Endothelial cell of umbilical vein (primary cell): ENCODE data around the gene RAB5IF. TPM values are rescaled to one million over a fixed set of nuclear protein-coding genes. Genes with fewer than 3 reads are reported as not detected.

Experiments
- BruUV-seq: library from RNA; stranded (reverse); fragments of 400-500 nt; replicated peaks from 2 replicates; lab custom pipeline; 2021; lab: Mats Ljungman, UMichigan
- CTCF ChIA-PET: fragments of 300-600, 350-600 bp; sonication (Branson Sonifier 250); formaldehyde crosslinking; loops from one replicate; lab custom pipeline; 2021; ENCODE audit warnings: antibody characterized with exemption, inconsistent platforms; lab: Charles Lee
- POLR2A ChIA-PET: fragments of 300-600, 350-600 bp; sonication (Branson Sonifier 250); formaldehyde crosslinking; loops from one replicate; lab custom pipeline; 2021; ENCODE audit warnings: antibody characterized with exemption, inconsistent platforms; lab: Charles Lee
- DNase-seq: peaks from one replicate; pipeline ENCODE4 v3.0.0-alpha.2; 2011; ENCODE audit warnings: low read depth, low spot score
- FAIRE-seq: peaks from 2 replicates; lab custom pipeline; 2011; peaks lifted over from hg19 to GRCh38; lab: Jason Lieb, UNC
- H2AFZ ChIP-seq: 2 replicates; pipeline ENCODE4 v1.6.0; 2012; ENCODE audit warnings: low read depth, low read length, control low read depth, inconsistent platforms
- H3K27ac ChIP-seq: 2 replicates; pipeline ENCODE4 v1.5.1; 2011; ENCODE audit warnings: low read depth, mild to moderate bottlenecking, control low read depth, low read length, moderate library complexity; ENCODE audit not compliant: insufficient read depth
- H3K27me3 ChIP-seq, 2 experiments: 2 replicates each; pipeline versions ENCODE4 v1.6.0 to v1.6.1; 2011; ENCODE audit warnings: low read length in 2 of 2, mixed read lengths in 1 of 2; ENCODE audit not compliant: control insufficient read depth in 2 of 2, insufficient read depth in 2 of 2
- H3K36me3 ChIP-seq, 2 experiments: 2 replicates in 1 of 2; 3 replicates in 1 of 2; pipeline ENCODE4 v1.5.1; 2011; ENCODE audit warnings: low read length in 2 of 2, mild to moderate bottlenecking in 1 of 2, moderate library complexity in 1 of 2; ENCODE audit not compliant: control insufficient read depth in 2 of 2, insufficient read depth in 2 of 2; ENCODE audit errors: extremely low read depth in 1 of 2
- H3K4me1 ChIP-seq: 3 replicates; pipeline ENCODE4 v1.5.1; 2011; ENCODE audit warnings: mild to moderate bottlenecking, low read length; ENCODE audit not compliant: control insufficient read depth, insufficient read depth; ENCODE audit errors: extremely low read depth
- H3K4me2 ChIP-seq: 2 replicates; pipeline ENCODE4 v1.6.1; 2011; ENCODE audit warnings: low read length, control low read depth, mixed read lengths; ENCODE audit not compliant: insufficient read depth
- H3K4me3 ChIP-seq, 3 experiments: fragments of 200-600 bp in 1 of 3; sonication (generic), shearing (Covaris generic) in 1 of 3; replicated peaks in 1 of 3; 2 replicates each; pipeline ENCODE4 v1.5.1; 2011 to 2016; ENCODE audit warnings: control low read depth in 3 of 3, low read length in 3 of 3, mild to moderate bottlenecking in 2 of 3, inconsistent platforms in 1 of 3, low read depth in 1 of 3, moderate library complexity in 1 of 3; ENCODE audit not compliant: insufficient read depth in 1 of 3
- H3K79me2 ChIP-seq: 2 replicates; pipeline ENCODE4 v1.6.0; 2012; ENCODE audit warnings: low read length, inconsistent platforms; ENCODE audit not compliant: control insufficient read depth, insufficient read depth
- H3K9ac ChIP-seq: replicated peaks from 2 replicates; pipeline ENCODE3; 2011; ENCODE audit warnings: low read length, control low read depth; ENCODE audit not compliant: insufficient read depth; ENCODE audit errors: extremely low read depth
- H3K9me1 ChIP-seq: replicated peaks from 3 replicates; pipeline ENCODE4 v1.6.0; 2011; ENCODE audit warnings: mild to moderate bottlenecking, low read length; ENCODE audit not compliant: control insufficient read depth, insufficient read depth; ENCODE audit errors: extremely low read depth
- H3K9me3 ChIP-seq: replicated peaks from 2 replicates; pipeline ENCODE4 v1.5.1; 2012; ENCODE audit warnings: low read length, inconsistent platforms; ENCODE audit not compliant: control insufficient read depth, insufficient read depth
- H4K20me1 ChIP-seq: replicated peaks from 2 replicates; pipeline ENCODE3; 2011; ENCODE audit warnings: mild to moderate bottlenecking, low read length; ENCODE audit not compliant: control insufficient read depth, insufficient read depth; ENCODE audit errors: extremely low read depth
- EZH2 ChIP-seq: IDR thresholded peaks from 2 replicates; pipeline ENCODE4 v1.6.1; 2012; ENCODE audit warnings: borderline replicate concordance, low read depth, mild to moderate bottlenecking, moderate library complexity, low read length, inconsistent platforms; ENCODE audit not compliant: severe bottlenecking
- FOS ChIP-seq: IDR thresholded peaks from 2 replicates; pipeline ENCODE4 v1.6.1; 2011; ENCODE audit warnings: mild to moderate bottlenecking, low read length, moderate library complexity, borderline replicate concordance; ENCODE audit not compliant: insufficient read depth
- GATA2 ChIP-seq: IDR thresholded peaks from 2 replicates; pipeline ENCODE4 v1.7.0; 2011; ENCODE audit warnings: low read depth, mild to moderate bottlenecking, moderate library complexity, mixed read lengths, low read length; ENCODE audit not compliant: insufficient read length, insufficient read depth
- JUN ChIP-seq: IDR thresholded peaks from 2 replicates; pipeline ENCODE4 v1.6.1; 2011; ENCODE audit warnings: borderline replicate concordance, low read depth; ENCODE audit not compliant: insufficient read length, insufficient read depth
- MYC ChIP-seq: IDR thresholded peaks from one replicate; pipeline ENCODE4 v1.6.1; 2011; ENCODE audit warnings: mild to moderate bottlenecking, low read depth, low read length
- POLR2A ChIP-seq: IDR thresholded peaks from 2 replicates; pipeline ENCODE4 v1.6.1; 2012; ENCODE audit warnings: low read depth, mild to moderate bottlenecking, control low read depth, low read length
- POLR2AphosphoS5 ChIP-seq: IDR thresholded peaks from 2 replicates; pipeline ENCODE4 v1.6.1; 2012; ENCODE audit warnings: low read depth, mild to moderate bottlenecking, control low read depth, low read length, moderate library complexity; ENCODE audit not compliant: insufficient read depth
- dilution Hi-C: fragments of 300-500 bp; cut with MboI; formaldehyde crosslinking; loops from one replicate; pipeline ENCODE4 v1.15.0; 2019; ENCODE audit warnings: low sequenced_read_pairs; ENCODE audit not compliant: extremely low pct_ligation_motif_present
- intact Hi-C: fragments of 100-400 bp; cut with micrococcal nuclease; formaldehyde crosslinking; loops from one replicate; pipeline ENCODE4 v1.10.0; 2022
- polyA plus RNA-seq, 4 experiments: library from polyadenylated mRNA; depleted of rRNA in 3 of 4; stranded (reverse) in 3 of 4; unstranded in 1 of 4; fragments of >200 nt; gene quantifications; 2 replicates each; pipeline versions ENCODE4 v1.2.1 to v1.2.3, GENCODE V29; 2011 to 2012; ENCODE audit warnings: missing spikeins in 1 of 4
- total RNA-seq: library from RNA; stranded (reverse); gene quantifications from 2 replicates; pipeline ENCODE4 v1.2.3, GENCODE V29; 2021
- TF ChIP-seq, protein P1 (sequence below), 2 donors: IDR thresholded peaks; 1 replicate in 1 of 2; 2 replicates in 1 of 2; pipeline ENCODE4 v1.5.1; 2011; ENCODE audit warnings: low read length in 2 of 2, mild to moderate bottlenecking in 2 of 2, moderate library complexity in 2 of 2, control low read depth in 1 of 2, inconsistent platforms in 1 of 2, low read depth in 1 of 2; ENCODE audit not compliant: insufficient read depth in 1 of 2; ENCODE audit errors: extremely low read depth in 1 of 2
- TF ChIP-seq, protein P2 (sequence below): IDR thresholded peaks from 2 replicates; pipeline ENCODE4 v1.6.1; 2011; ENCODE audit not compliant: insufficient read depth, insufficient read length

The RAB5IF gene
- total and polyA plus RNA-seq, 2 donors (not counting 3 experiments of a cell fraction or from before 2014, with no cell fraction given), result 113 to 162 TPM

DNA sequence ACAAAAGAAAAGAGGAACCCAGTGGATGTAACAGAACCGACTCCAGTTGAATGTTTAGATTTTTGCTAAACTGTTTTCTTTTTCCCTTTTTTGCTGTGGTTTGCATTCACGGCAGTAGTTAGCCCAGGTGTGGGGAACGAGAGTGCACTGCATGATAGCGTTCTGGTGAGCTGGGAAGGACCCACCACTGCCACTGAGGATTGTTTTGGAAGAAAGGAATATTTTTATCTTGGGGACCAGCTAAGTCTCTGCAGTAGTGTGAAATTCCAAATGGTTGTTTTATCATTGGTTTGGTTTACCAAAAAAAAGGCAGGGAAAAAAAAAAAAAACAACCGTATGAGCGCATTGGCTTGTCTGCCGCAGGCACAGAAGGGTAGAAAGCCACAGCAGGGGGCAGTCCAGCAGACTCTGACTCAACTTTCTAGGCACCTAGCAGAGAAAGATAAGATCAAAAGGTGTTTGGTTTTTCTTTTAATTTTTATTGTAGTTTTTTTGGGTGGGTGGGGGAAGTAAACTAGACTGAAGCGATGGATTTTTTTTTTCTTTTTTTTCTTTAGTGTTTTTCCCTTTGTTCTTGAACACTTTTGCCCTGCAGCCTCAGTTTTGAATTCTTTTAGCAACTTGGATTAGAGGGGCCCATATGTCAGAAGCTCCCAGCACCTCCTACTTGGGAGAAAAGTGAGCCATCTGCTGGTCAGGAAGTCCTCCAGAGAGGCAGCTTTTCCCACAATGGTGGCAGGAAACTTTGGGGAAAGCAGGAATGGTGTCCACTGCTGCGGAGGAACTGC lies 13.5 kb upstream of the RAB5IF start:
- no peaks in the 10 kb centered on the region for H4K20me1 ChIP-seq

More for the DNA sequence above, 13.5 kb upstream of the RAB5IF start:
- intact Hi-C loops (loop anchor here (1.0 kb wide), 1 partner anchor 36 kb away; no protein-coding TSS in a partner anchor), dilution Hi-C loops (no loop called here)
- Histone ChIP-seq H3K4me3 (no peak overlapping the region), H3K9me1 (no peaks in the 10 kb centered on the region), H2AFZ (no peak overlapping the region), H3K27me3 (no peaks in the 10 kb centered on the region), H3K4me1 (no peaks in the 10 kb centered on the region), H3K9me3 (no peaks in the 10 kb centered on the region), H3K4me2 (no peak overlapping the region), H3K79me2 (no peaks in the 10 kb centered on the region), H3K9ac (no peak overlapping the region), H3K27ac (no peak overlapping the region), H3K36me3 (peaks cover 3 to 11% of the 10 kb centered on the region in 2 experiments)
- FAIRE-seq (no peak), DNase-seq (no peak)
- ChIA-PET POLR2A (no interaction called here), CTCF (interaction anchor here (0.7 to 1.1 kb wide), 4 partner anchors 16 to 35 kb away, joined by 3 to 4 read pairs (median 3); partner anchors contain the start of gene TGIF2)
- TF ChIP-seq, protein P1, sequence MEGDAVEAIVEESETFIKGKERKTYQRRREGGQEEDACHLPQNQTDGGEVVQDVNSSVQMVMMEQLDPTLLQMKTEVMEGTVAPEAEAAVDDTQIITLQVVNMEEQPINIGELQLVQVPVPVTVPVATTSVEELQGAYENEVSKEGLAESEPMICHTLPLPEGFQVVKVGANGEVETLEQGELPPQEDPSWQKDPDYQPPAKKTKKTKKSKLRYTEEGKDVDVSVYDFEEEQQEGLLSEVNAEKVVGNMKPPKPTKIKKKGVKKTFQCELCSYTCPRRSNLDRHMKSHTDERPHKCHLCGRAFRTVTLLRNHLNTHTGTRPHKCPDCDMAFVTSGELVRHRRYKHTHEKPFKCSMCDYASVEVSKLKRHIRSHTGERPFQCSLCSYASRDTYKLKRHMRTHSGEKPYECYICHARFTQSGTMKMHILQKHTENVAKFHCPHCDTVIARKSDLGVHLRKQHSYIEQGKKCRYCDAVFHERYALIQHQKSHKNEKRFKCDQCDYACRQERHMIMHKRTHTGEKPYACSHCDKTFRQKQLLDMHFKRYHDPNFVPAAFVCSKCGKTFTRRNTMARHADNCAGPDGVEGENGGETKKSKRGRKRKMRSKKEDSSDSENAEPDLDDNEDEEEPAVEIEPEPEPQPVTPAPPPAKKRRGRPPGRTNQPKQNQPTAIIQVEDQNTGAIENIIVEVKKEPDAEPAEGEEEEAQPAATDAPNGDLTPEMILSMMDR (IDR thresholded peaks at IDR 0.05; ENCODE audit: extremely low read depth in 1 of 2, insufficient read depth in 1 of 2, low read depth in 1 of 2, low read length in 2 of 2), result no peak
- TF ChIP-seq POLR2A (no peak), EZH2 (no peak), FOS (no peak), MYC (no peak), GATA2 (no peak), POLR2AphosphoS5 (no peak), JUN (no peak)
- TF ChIP-seq, protein P2, sequence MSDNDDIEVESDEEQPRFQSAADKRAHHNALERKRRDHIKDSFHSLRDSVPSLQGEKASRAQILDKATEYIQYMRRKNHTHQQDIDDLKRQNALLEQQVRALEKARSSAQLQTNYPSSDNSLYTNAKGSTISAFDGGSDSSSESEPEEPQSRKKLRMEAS, result no peak
- no TSS peak for BruUV-seq
